ENCODE results near the gene CALB2.

- TF ChIP-seq EZH2 (IDR thresholded peaks at IDR 0.05; ENCODE audit: low read depth, low read length, severe bottlenecking) (no peak), SAP30 (IDR thresholded peaks at IDR 0.05; ENCODE audit: insufficient read depth, insufficient replicate concordance, low read length) (no peak), CTCF (IDR thresholded peaks at IDR 0.05; ENCODE audit: control extremely low read depth in 1 of 3, insufficient read depth in 1 of 3, low read depth in 1 of 3, low read length in 3 of 3) (no peak), CHD2 (IDR thresholded peaks at IDR 0.05; ENCODE audit: low read length) (no peak), USF2 (IDR thresholded peaks at IDR 0.05; ENCODE audit: low read length) (no peak), GABPA (IDR thresholded peaks at IDR 0.05; ENCODE audit: borderline replicate concordance, insufficient read depth, low read length) (no peak), BACH1 (IDR thresholded peaks at IDR 0.05; ENCODE audit: low read length) (no peak), JUN (IDR thresholded peaks at IDR 0.05; ENCODE audit: low read depth, low read length) (no peak), PHF8 (conservative IDR thresholded peaks at IDR 0.05; ENCODE audit: low read depth, low read length) (no peak), RAD21 (IDR thresholded peaks at IDR 0.05 in 1 of 2, conservative IDR thresholded peaks at IDR 0.05 in 1 of 2; ENCODE audit: low read depth in 2 of 2, low read length in 2 of 2) (no peak), POLR2AphosphoS5 (IDR thresholded peaks at IDR 0.05; ENCODE audit: low read depth, low read length) (no peak), CEBPB (IDR thresholded peaks at IDR 0.05; ENCODE audit: low read depth, low read length) (no peak)
These were observed 54.8 kb downstream of the CALB2 start for GRCh38 chr16:71413341-71413740.

Measured in H1 (cell line).